Measurements from ENCODE around the gene MED13. TPM values are rescaled to one million over a fixed set of nuclear protein-coding genes. Genes with fewer than 3 reads are reported as not detected.
"Not testable (repeated sequence)": the region's sequence is repeated elsewhere in the genome, so short reads cannot be mapped to it uniquely, and the experiment has no call there.

The MED13 gene
- polyA plus RNA-seq, 3 donors = 2.1 to 32.0 (median 5.0) TPM

DNA sequence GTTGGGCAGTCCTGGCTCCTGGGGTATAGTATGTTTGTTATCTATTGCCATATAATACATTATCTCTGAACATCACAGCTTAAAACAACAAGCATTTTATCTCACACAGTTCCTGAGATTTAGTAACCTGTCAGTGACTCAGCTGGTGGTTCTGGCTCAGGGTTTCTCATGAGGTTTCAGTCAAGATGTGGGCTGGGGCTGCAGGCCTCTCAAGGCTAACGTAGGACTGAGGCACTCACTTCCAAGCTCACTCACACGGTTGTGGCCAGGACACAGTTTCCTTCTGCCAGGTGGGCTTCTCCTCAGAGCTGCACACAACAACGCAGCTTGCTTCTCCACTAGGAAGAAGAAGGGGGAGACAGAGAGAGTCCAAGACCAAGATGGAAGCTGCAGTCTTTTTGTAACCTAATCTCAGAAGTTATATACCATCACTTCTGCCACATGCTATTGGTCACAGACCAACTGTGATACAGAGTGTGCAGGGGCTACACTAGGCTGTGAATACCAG lies 10.3 kb upstream of the MED13 start:
- intact Hi-C loops (cut with micrococcal nuclease) = no loop called here
- no peak overlapping the region for H3K27ac Mint-ChIP-seq

DNA sequence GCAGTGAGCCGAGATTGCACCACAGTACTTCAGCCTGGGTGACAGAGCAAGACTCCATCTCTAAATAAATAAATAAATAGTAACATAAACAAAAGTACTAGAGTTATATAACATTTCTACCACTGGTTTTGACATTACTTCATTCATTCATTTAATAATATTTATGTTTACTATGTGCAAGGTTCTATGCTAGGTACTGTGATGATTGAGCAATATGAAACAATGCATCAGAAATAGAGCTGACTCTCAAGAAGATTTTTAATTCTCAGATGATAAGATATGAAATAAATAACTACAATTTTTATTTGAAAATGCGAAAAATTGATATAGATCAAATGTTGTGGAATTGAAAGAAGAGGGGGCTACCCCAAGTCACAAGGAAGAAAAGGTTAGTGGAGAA lies 8.9 kb upstream of the MED13 start:
- Mint-ChIP-seq H3K27ac (no peak overlapping the region), H3K9me3 (peaks cover 0 to 4% (median 0%) of the 10 kb centered on the region in 7 donors), H3K4me1 (no peaks in the 10 kb centered on the region), H3K36me3 (no peaks in the 10 kb centered on the region), H3K4me3 (no peak overlapping the region), H3K27me3 (ENCODE audit: low read depth in 3 of 3) (peaks cover 6 to 15% (median 13%) of the 10 kb centered on the region in 3 donors)
- Histone ChIP-seq H3K4me1 (ENCODE audit: control insufficient read depth in 1 of 2, insufficient read depth in 2 of 2, low read length in 2 of 2) (no peaks in the 10 kb centered on the region), H3K4me2 (replicated peaks; ENCODE audit: extremely low read depth, low read length, poor library complexity, severe bottlenecking) (no peak overlapping the region), H4K20me1 (ENCODE audit: insufficient read depth, low read length) (no peaks in the 10 kb centered on the region), H3K79me2 (ENCODE audit: insufficient read depth, low read length) (no peaks in the 10 kb centered on the region), H3K36me3 (replicated peaks in 1 of 2; ENCODE audit: control insufficient read depth in 1 of 2, insufficient read depth in 2 of 2, low read length in 2 of 2) (no peaks in the 10 kb centered on the region), H3K27ac (ENCODE audit: low read depth in 1 of 2, low read length in 2 of 2) (no peak overlapping the region), H2AFZ (ENCODE audit: insufficient read depth, low read depth, low read length, poor library complexity, severe bottlenecking) (no peak overlapping the region), H3K4me3 (replicated peaks in 1 of 3; ENCODE audit: low read depth in 2 of 3, low read length in 3 of 3) (no peak overlapping the region), H3K9me3 (replicated peaks in 1 of 2; ENCODE audit: control insufficient read depth in 1 of 2, insufficient read depth in 1 of 2, low read length in 2 of 2) (no peaks in the 10 kb centered on the region), H3K9ac (ENCODE audit: insufficient read depth, low read length, poor library complexity, severe bottlenecking) (no peak overlapping the region), H3K27me3 (ENCODE audit: control insufficient read depth in 2 of 2, insufficient read depth in 2 of 2, low read length in 2 of 2) (no peaks in the 10 kb centered on the region)
- intact Hi-C loops (cut with micrococcal nuclease) = no loop called here
- TF ChIP-seq, protein P1, sequence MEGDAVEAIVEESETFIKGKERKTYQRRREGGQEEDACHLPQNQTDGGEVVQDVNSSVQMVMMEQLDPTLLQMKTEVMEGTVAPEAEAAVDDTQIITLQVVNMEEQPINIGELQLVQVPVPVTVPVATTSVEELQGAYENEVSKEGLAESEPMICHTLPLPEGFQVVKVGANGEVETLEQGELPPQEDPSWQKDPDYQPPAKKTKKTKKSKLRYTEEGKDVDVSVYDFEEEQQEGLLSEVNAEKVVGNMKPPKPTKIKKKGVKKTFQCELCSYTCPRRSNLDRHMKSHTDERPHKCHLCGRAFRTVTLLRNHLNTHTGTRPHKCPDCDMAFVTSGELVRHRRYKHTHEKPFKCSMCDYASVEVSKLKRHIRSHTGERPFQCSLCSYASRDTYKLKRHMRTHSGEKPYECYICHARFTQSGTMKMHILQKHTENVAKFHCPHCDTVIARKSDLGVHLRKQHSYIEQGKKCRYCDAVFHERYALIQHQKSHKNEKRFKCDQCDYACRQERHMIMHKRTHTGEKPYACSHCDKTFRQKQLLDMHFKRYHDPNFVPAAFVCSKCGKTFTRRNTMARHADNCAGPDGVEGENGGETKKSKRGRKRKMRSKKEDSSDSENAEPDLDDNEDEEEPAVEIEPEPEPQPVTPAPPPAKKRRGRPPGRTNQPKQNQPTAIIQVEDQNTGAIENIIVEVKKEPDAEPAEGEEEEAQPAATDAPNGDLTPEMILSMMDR (IDR thresholded peaks at IDR 0.05) = no peak
- DNase-seq = no peak
- 80% methylated on average over 1 of the region's 2 CpGs for WGBS (ENCODE audit: insufficient coverage)

More for the DNA sequence above, 10.3 kb upstream of the MED13 start:
- H3K4me2 ChIP-seq (replicated peaks; ENCODE audit: extremely low read depth, low read length, poor library complexity, severe bottlenecking) = no peak overlapping the region
- no peak overlapping the region for H3K27ac ChIP-seq (ENCODE audit: low read depth in 1 of 2, low read length in 2 of 2)
- H3K4me3 ChIP-seq (replicated peaks in 1 of 3; ENCODE audit: low read depth in 2 of 3, low read length in 3 of 3) = no peak overlapping the region
- Mint-ChIP-seq H3K36me3 (no peaks in the 10 kb centered on the region), H3K4me1 (no peaks in the 10 kb centered on the region), H3K27me3 (ENCODE audit: low read depth in 3 of 3) (peaks cover 8 to 15% (median 14%) of the 10 kb centered on the region in 3 donors), H3K9me3 (peaks cover 0 to 4% (median 0%) of the 10 kb centered on the region in 7 donors), H3K4me3 (no peak overlapping the region)
- no peak for DNase-seq
- TF ChIP-seq, protein P1 (IDR thresholded peaks at IDR 0.05) = no peak
- no peaks in the 10 kb centered on the region for H3K79me2 ChIP-seq (ENCODE audit: insufficient read depth, low read length)
- H2AFZ ChIP-seq (ENCODE audit: insufficient read depth, low read depth, low read length, poor library complexity, severe bottlenecking) = no peak overlapping the region
- no peaks in the 10 kb centered on the region for H3K27me3 ChIP-seq (ENCODE audit: control insufficient read depth in 2 of 2, insufficient read depth in 2 of 2, low read length in 2 of 2)
- H4K20me1 ChIP-seq (ENCODE audit: insufficient read depth, low read length) = no peaks in the 10 kb centered on the region
- no peaks in the 10 kb centered on the region for H3K36me3 ChIP-seq (replicated peaks in 1 of 2; ENCODE audit: control insufficient read depth in 1 of 2, insufficient read depth in 2 of 2, low read length in 2 of 2)
- WGBS (ENCODE audit: insufficient coverage) = 100% methylated on average over 1 of the region's 3 CpGs
- no peak overlapping the region for H3K9ac ChIP-seq (ENCODE audit: insufficient read depth, low read length, poor library complexity, severe bottlenecking)
- no peaks in the 10 kb centered on the region for H3K4me1 ChIP-seq (ENCODE audit: control insufficient read depth in 1 of 2, insufficient read depth in 2 of 2, low read length in 2 of 2)
- H3K9me3 ChIP-seq (replicated peaks in 1 of 2; ENCODE audit: control insufficient read depth in 1 of 2, insufficient read depth in 1 of 2, low read length in 2 of 2) = no peaks in the 10 kb centered on the region

DNA sequence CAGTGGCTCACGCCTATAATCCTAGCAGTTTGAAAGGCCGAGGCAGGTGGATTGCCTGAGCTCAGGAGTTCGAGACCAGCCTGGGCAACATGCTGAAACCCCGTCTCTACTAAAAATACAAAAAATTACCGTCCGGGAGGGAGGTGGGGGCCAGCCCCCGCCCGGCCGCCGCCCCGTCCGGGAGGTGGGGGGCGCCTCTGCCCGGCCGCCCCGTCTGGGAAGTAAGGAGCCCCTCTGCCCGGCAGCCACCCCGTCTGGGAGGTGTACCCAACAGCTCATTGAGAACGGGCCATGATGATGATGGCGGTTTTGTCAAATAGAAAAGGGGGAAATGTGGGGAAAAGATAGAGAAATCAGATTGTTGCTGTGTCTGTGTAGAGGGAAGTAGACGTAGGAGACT lies 7.8 kb upstream of the MED13 start:
- H3K36me3 ChIP-seq (replicated peaks in 1 of 2; ENCODE audit: control insufficient read depth in 1 of 2, insufficient read depth in 2 of 2, low read length in 2 of 2); H3K4me2 ChIP-seq (replicated peaks; ENCODE audit: extremely low read depth, low read length, poor library complexity, severe bottlenecking); intact Hi-C loops (cut with micrococcal nuclease); H4K20me1 ChIP-seq (ENCODE audit: insufficient read depth, low read length); DNase-seq; H3K4me3 Mint-ChIP-seq; H3K9ac ChIP-seq (ENCODE audit: insufficient read depth, low read length, poor library complexity, severe bottlenecking); H3K9me3 ChIP-seq (replicated peaks in 1 of 2; ENCODE audit: control insufficient read depth in 1 of 2, insufficient read depth in 1 of 2, low read length in 2 of 2); H3K27ac ChIP-seq (ENCODE audit: low read depth in 1 of 2, low read length in 2 of 2); H3K4me3 ChIP-seq (replicated peaks in 1 of 3; ENCODE audit: low read depth in 2 of 3, low read length in 3 of 3); H2AFZ ChIP-seq (ENCODE audit: insufficient read depth, low read depth, low read length, poor library complexity, severe bottlenecking); H3K27ac Mint-ChIP-seq; H3K79me2 ChIP-seq (ENCODE audit: insufficient read depth, low read length); H3K4me1 ChIP-seq (ENCODE audit: control insufficient read depth in 1 of 2, insufficient read depth in 2 of 2, low read length in 2 of 2); H3K27me3 Mint-ChIP-seq (ENCODE audit: low read depth in 3 of 3); H3K36me3 Mint-ChIP-seq; H3K9me3 Mint-ChIP-seq; H3K27me3 ChIP-seq (ENCODE audit: control insufficient read depth in 2 of 2, insufficient read depth in 2 of 2, low read length in 2 of 2); H3K4me1 Mint-ChIP-seq: not testable (repeated sequence)
- WGBS (ENCODE audit: insufficient coverage) = 93% methylated on average over 12 of the region's 21 CpGs

Data from CD14-positive monocyte (primary cell).